GM19328 (cell line): Measurements from ENCODE around the gene MAP7D3.
"Not testable (repeated sequence)": the region's sequence is repeated elsewhere in the genome, so short reads cannot be mapped to it uniquely, and the experiment has no call there.

Experiments
- ATAC-seq: cut with Tn5 transposase; IDR thresholded peaks from one replicate; pipeline ENCODE4 v1.9.1; 2021; ENCODE audit warnings: mild to moderate bottlenecking, moderate library complexity; ENCODE audit not compliant: unreplicated experiment

Gene MAP7D3

GRCh38 chrX:136183917-136184316 lies 67.3 kb downstream of the MAP7D3 start:
- no peak for ATAC-seq

GRCh38 chrX:136183172-136183571 lies 68.0 kb downstream of the MAP7D3 start:
- ATAC-seq: no peak

DNA sequence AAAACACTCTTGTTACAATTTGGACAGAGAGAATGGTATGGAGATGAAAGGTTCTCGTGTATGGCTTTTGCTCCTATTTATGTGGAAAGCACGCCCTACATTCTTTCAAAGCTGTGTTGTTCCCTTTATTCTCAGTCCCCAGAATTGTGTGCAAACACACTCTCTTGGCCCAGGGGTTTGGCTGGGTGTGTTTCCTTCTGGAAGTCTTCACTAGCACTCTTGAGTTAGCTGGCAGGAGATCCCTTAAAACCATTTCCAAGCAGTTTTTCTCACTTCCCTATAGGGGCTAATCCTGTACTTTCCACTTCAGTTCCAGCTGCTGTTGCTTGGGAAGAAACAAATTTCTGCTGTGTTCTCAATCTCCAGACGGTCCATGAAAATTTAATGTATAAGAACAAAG lies 68.8 kb downstream of the MAP7D3 start:
- ATAC-seq: no peak

DNA sequence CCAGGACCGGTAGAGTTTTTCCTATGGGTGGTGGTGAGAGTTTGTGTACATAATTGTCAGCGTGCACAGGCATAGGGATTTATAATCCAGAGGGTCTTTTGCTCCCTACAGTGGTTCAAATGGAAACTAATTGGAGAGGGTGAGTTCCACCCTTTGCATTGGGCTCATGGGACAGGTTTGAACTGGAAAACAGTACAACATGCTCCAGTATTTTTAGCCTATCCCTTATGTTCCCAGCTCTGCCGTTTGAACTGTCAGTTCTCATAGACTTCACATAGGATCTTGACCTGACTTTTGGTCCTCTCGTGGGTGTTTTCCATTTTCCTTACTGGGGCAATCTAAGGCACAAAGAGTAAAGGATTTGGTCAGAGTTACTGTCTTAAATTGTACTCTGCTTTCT lies 72.1 kb downstream of the MAP7D3 start:
- ATAC-seq: no peak

DNA sequence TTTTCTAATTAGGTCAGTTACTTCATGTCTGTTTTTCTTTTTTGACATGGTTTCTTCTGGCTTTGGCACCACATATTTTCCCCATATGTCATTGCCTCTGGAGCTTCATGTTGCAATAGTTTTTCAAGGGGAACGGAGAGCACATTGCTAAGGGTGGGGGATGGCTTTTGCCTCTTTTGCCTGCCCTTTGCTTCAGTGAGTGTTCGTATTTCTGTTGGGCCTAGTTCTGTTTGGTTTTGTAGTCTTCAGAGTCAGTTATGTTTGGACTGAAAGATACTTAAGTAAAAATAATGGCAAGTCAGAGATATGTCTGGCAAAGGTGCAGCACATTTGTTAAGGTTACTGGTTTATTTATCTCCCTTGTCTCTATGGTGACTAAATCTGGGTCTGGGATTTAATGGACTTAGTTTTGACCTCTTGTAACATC lies 74.8 kb downstream of the MAP7D3 start:
- no peak for ATAC-seq

DNA sequence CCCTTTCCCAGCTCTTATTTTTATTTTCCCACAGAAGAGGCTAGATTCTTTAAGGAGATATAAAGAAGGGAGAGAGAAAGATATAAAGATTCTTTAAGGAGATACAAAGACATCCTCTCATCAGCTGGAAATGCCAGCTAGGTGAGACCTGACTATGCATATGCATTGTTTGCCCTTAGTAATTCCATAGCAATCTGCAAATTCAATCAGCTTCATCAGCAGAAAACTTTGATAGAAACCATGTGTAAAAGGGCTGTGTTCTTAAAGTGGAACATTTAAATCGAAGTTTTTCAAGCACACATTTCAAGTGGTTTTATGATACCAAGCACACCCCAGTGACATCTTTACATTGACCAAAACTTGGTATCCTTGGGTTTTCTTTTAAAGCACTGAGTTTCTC lies 79.8 kb downstream of the MAP7D3 start:
- no peak for ATAC-seq

DNA sequence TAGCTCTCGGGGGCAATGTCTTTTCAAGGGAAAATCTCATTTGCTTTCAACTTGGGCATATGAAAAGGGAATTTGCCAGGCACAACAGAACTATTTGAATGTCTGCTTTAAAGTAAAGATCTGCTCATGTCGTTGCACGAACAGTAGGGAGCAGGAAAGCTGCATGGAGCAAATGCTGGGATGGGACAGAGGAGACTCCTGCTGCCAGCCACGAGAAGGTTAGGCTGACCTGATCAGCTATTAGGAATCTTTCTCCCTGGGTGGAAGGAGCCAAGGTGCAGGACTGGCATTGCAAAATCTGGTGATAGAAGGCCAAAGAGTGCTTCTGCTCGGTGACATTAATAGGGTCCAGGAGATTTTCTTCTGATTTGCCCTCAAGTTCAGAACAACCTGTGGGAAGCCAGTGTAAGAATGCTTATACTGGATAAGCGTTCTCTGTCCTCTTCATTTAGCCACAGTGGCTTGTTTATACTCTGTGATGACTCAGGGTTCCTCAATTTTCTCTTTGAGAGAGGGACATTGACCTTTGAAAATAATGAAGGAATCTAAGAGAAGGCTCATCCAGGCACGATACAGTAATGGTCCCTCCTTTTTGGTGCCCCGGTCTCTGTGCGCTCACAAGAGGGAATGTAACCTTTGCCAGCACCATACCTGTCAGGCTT lies 80.9 kb downstream of the MAP7D3 start:
- no peak for ATAC-seq

DNA sequence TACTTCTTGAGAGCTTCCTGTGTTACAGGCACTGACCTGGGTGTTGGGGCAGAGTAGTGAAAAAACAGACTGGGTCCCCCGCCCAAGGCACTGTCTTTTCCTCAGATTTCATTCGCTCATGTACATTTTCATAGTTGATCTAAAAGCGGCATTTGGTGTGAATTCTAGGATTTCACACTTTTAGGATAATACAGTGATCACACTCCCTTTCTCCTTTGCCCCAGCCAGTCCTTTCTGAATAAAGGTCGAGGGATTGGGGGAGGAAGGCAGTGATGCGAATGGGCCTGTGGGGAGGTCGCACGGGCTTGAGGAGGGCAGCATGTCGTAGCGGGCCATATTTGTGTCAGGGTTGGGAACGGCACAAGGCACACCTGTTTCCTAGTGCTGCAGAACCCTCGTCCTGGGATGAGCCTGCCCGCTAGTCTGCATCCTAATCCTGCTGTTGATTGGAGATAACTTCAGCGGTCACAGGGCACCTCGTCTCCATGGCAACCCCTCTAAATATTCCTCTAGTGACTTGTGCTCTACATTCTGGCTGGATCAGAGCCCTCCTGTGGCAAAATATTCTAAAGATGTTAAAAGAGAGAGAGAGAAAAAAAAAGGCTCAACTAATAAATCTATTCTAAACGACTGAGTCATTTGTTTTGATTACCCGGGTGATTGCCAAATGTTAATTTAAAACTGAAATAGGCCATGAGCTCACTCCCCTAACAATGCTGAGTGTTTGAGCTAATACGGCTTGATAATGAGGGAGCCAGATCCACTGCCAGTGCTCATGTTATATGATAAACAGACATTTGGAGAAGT lies 82.1 kb downstream of the MAP7D3 start:
- no peak for ATAC-seq

GRCh38 chrX:136167989-136168388 lies 83.2 kb downstream of the MAP7D3 start:
- not testable (repeated sequence) for ATAC-seq

DNA sequence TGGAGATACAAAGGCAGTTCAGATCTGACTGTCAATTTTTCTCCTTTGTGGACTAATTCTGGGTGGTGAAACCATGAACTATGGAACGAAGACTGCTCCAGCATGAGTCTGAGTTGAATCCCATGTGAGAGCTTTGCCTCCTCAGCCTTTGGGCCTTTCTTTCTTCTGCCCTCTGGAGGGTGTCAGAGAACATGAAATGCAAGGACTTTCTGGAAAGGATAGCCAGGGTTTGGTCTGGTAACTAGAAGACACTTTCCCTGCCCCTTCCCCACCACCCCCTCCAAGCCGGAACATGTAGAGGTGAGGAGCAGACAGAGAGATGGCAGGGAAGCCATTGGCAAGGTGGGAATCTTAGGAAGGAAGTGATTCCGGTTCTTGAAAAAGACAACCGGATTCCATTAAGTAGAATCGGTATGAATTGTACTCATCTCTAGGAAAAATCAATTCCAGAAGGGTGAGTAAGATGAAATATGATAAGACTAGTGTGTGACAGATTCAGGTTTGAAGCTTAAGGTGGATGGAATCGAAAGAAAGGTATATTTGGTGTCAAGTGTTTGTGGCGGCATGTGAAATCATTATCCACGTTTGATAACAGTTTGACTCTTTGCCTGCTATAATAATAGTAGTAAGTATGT lies 84.9 kb downstream of the MAP7D3 start:
- no peak for ATAC-seq

DNA sequence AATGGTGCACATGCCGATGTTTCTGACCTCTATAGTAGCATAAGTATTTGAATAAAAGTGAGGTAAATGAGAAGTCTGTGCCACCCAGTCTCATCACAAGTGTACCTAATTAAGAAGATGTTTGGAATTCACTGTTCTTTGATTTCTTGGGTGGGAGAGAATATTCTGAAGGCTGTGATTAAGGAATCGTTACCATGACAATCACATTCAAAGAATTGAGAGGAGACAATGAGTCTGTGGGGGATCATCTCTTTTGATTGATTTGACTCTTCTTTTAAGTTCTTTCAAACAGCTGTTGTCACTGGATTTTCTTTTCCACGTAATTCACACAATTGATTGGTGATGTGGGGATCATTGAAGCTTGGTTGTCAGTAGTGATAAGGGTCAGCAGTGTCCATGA lies 85.8 kb downstream of the MAP7D3 start:
- ATAC-seq: no peak

GRCh38 chrX:136163689-136164088 lies 87.5 kb downstream of the MAP7D3 start:
- no peak for ATAC-seq
